GM18511 (cell line): ENCODE results near the gene PIGC.
"Not testable (repeated sequence)": the region's sequence is repeated elsewhere in the genome, so short reads cannot be mapped to it uniquely, and the experiment has no call there.

Experiments used
- ATAC-seq: cut with Tn5 transposase; IDR thresholded peaks from one replicate; pipeline ENCODE4 v1.9.1; 2021; ENCODE audit warnings: mild to moderate bottlenecking, moderate library complexity; ENCODE audit not compliant: unreplicated experiment

The PIGC gene

GRCh38 chr1:172467446-172467845 lies 23.6 kb upstream of the PIGC start:
- ATAC-seq = no peak

- ATAC-seq = no peak
Measured at GRCh38 chr1:172466795-172467407, 23.0 kb upstream of the PIGC start.

- no peak for ATAC-seq
Measured at GRCh38 chr1:172465617-172466016, 21.7 kb upstream of the PIGC start.

GRCh38 chr1:172460887-172461315 lies 17.0 kb upstream of the PIGC start:
- no peak for ATAC-seq

GRCh38 chr1:172460177-172460576 lies 16.3 kb upstream of the PIGC start:
- no peak for ATAC-seq

GRCh38 chr1:172457479-172458130 lies 13.7 kb upstream of the PIGC start:
- no peak for ATAC-seq

- no peak for ATAC-seq
Measured at GRCh38 chr1:172456344-172456769, 12.5 kb upstream of the PIGC start.

GRCh38 chr1:172455451-172455850 lies 11.6 kb upstream of the PIGC start:
- ATAC-seq = no peak

- ATAC-seq = no peak
Measured at GRCh38 chr1:172453607-172454006, 9.7 kb upstream of the PIGC start.

GRCh38 chr1:172453153-172453545 lies 9.3 kb upstream of the PIGC start:
- ATAC-seq = no peak

GRCh38 chr1:172452536-172453152 lies 8.8 kb upstream of the PIGC start:
- no peak for ATAC-seq

- ATAC-seq = no peak
Measured at GRCh38 chr1:172451002-172451443, 7.2 kb upstream of the PIGC start.

GRCh38 chr1:172450524-172450885 lies 6.6 kb upstream of the PIGC start:
- ATAC-seq = no peak

- ATAC-seq = peak; percentile 96
Measured at GRCh38 chr1:172449585-172450523, 6.0 kb upstream of the PIGC start.

- ATAC-seq = no peak
Measured at GRCh38 chr1:172448995-172449584, 5.2 kb upstream of the PIGC start.

GRCh38 chr1:172447641-172448040 lies 3.8 kb upstream of the PIGC start:
- ATAC-seq = no peak

- ATAC-seq = no peak
Measured at GRCh38 chr1:172446547-172446946, 2.7 kb upstream of the PIGC start.

- ATAC-seq = no peak
Measured at GRCh38 chr1:172442843-172443565, 865 bp downstream of the PIGC start.

GRCh38 chr1:172442404-172442803 lies 1.5 kb downstream of the PIGC start:
- no peak for ATAC-seq

GRCh38 chr1:172437183-172437582 lies 6.7 kb downstream of the PIGC start:
- ATAC-seq = not testable (repeated sequence)
